NCI-H446 treated with DMSO at 0.1 percent for 48 hours (cell line): ENCODE measurements around the gene SMARCB1.

Experiments
- DNase-seq: peaks from one replicate; lab custom pipeline; 2025; lab: John Stamatoyannopoulos, UW

Gene SMARCB1

DNA sequence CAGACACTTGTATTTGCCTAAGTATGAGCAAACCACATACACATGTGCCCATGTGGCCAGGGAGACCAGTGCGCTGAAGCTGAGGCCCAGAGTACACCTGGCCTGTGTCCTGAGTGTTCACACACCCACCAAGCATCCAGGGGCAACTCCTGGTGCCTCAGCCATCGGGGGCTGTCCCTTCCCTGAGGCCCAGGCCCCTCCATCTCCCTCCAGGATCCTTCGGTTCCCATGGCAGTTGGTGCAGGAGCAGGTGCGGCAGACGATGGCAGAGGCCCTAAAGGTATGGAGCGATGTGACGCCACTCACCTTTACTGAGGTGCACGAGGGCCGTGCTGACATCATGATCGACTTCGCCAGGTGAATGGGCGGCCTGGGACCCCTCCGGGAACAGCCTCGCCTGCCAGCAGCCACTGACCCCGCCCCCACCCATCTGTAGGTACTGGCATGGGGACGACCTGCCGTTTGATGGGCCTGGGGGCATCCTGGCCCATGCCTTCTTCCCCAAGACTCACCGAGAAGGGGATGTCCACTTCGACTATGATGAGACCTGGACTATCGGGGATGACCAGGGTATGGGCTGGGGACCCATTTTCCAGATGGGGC lies 6.5 kb upstream of the SMARCB1 start:
- no peak for DNase-seq

DNA sequence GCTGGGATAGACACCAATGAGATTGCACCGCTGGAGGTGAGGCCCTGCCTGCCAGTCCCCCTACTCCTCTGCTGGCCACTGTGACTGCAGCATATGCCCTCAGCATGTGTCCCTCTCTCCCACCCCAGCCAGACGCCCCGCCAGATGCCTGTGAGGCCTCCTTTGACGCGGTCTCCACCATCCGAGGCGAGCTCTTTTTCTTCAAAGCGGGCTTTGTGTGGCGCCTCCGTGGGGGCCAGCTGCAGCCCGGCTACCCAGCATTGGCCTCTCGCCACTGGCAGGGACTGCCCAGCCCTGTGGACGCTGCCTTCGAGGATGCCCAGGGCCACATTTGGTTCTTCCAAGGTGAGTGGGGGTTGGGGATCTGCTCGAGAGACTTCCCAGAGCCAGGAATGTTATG lies 5.7 kb upstream of the SMARCB1 start:
- DNase-seq: no peak

DNA sequence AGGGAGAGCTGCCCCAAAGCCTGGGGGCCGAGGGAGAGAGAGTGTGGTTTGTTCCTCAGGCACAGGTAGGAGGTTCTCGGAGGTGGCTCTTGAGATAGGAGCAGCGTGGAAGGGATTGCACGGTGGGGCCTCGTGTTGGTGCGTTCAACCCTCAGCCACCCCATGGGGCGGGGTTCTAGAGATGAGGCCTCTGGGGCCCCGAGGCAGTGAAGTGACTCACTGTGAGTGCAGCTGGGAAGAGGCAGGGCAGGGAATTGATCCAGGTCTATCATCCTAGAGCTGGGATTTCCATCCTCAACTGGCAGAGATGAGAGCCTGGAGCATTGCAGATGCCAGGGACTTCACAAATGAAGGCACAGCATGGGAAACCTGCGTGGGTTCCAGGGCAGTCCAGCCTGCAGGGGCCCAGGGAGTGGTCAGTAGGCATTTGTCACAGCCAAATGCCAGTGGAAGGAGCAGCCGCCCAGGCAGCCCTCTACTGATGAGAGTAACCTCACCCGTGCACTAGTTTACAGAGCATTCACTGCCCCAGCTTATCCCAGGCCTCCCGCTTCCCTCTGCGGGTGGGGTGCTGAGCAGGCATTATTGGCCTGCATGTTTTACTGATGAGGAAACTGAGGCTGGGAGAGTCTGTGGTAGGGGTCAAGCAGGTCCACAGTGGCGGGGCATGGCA lies 5.1 kb upstream of the SMARCB1 start:
- no peak for DNase-seq

DNA sequence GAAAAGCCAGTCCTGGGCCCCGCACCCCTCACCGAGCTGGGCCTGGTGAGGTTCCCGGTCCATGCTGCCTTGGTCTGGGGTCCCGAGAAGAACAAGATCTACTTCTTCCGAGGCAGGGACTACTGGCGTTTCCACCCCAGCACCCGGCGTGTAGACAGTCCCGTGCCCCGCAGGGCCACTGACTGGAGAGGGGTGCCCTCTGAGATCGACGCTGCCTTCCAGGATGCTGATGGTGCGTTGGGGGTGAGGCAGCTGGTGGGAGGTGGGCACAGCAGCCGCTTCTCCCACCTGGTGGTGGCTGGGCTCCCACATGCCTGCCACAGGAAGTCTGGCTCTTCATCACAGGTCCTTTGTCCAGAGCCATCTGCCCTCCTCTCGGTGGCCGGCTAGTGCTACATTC lies 4.5 kb upstream of the SMARCB1 start:
- no peak for DNase-seq

DNA sequence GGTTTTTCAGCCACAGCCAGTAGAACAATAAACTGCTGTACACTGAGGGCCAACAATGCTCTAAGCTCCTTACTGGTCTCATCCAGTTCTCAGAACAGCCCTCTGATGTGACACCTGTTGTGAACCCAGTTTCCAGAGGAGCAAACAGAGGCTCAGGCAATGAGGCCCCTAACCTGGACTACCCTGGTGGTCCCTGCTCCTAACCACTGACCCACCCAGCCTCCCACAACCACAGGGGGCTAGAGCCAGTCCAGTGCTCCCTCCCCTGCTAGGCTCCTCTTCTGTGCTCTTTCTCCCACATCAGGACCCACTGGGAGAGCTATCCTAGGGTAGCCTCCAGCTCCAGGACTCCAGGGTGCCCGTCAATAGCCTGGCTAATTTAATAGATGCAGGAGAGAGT lies 4.1 kb upstream of the SMARCB1 start:
- DNase-seq: no peak

DNA sequence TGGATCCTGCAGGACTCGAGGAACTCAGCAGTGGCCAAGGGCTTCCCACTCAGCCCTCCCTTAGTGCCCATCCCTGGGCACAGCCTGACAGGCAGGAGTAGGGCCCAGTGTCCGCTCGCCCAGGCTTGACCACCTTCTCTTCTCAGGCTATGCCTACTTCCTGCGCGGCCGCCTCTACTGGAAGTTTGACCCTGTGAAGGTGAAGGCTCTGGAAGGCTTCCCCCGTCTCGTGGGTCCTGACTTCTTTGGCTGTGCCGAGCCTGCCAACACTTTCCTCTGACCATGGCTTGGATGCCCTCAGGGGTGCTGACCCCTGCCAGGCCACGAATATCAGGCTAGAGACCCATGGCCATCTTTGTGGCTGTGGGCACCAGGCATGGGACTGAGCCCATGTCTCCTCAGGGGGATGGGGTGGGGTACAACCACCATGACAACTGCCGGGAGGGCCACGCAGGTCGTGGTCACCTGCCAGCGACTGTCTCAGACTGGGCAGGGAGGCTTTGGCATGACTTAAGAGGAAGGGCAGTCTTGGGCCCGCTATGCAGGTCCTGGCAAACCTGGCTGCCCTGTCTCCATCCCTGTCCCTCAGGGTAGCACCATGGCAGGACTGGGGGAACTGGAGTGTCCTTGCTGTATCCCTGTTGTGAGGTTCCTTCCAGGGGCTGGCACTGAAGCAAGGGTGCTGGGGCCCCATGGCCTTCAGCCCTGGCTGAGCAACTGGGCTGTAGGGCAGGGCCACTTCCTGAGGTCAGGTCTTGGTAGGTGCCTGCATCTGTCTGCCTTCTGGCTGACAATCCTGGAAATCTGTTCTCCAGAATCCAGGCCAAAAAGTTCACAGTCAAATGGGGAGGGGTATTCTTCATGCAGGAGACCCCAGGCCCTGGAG lies 3.3 kb upstream of the SMARCB1 start:
- DNase-seq: no peak

DNA sequence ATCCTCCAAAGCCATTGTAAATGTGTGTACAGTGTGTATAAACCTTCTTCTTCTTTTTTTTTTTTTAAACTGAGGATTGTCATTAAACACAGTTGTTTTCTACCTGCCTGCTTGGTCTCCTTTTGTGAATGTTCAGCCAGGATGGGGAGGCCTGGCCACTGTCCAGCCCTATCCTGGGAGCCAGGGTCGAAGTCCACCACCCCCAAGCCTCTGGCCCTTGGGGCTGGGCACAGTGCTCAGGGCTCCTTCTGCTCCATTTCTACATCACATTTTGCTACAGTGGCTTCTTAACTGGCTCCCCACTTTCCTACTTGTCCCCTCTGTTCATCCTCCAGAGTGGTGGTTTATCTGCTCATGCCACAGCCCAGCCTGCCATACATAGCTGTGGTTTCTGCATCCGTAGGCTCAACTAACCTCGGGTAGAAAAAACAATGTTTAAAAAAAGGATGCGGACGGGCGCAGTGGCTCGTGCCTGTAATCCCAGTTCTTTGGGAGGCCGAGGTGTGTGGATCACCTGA lies 2.5 kb upstream of the SMARCB1 start:
- DNase-seq: no peak

DNA sequence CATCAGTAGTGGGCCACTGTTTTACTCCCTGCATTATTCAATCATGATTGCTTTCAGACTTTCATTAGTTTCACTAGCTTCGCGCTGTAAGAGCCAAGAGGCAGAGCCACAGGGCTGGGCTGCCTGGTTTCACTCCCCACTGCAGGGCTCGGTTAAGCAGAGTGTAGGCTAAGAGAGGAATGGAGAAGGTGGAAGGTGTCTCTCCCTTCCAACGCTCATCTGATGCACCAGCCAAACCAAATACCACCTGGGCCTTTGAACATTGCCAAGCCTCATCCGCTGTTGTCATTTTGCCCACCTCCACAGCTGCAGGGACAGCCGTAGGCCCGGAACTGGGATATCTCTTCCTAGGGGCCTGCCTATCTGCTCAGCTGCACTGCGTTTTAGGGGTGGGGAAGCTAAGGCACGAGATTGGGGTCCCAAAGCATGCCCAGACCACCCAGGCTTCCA lies 480 bp upstream of the SMARCB1 start:
- DNase-seq: no peak

DNA sequence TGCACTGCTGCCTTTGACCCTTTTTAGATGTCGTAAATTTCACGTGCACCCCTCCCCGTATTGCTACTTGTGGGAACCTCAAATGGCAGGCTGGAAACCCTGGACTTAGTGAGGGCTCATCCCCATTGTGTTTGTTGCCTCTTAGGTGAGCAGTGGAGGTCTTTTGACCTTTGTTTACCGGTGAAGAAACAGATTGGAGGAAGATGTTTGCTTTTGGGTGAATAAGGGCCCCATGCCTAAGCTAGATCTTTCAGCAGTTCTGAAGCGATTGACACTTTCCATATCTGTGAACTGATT lies 782 bp downstream of the SMARCB1 start:
- no peak for DNase-seq

DNA sequence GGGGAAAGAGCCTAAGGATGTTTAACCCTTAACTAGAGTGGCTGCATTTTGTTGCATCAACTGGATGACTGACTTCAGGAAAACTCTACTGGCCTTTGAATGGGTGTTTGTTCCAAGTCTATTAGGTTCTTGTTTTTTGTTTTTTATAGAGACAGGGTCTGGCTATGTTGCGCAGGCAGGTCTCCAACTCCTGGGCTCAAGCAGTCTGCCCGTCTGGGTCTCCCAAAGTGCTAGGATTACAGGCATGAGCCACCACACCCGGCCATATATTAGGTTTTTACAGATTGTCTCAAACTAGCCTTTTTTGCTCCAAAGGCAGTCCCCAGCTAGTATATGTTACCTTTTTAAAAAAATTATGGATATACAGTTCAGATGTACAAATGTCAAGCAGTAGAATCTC lies 1.1 kb downstream of the SMARCB1 start:
- no peak for DNase-seq

DNA sequence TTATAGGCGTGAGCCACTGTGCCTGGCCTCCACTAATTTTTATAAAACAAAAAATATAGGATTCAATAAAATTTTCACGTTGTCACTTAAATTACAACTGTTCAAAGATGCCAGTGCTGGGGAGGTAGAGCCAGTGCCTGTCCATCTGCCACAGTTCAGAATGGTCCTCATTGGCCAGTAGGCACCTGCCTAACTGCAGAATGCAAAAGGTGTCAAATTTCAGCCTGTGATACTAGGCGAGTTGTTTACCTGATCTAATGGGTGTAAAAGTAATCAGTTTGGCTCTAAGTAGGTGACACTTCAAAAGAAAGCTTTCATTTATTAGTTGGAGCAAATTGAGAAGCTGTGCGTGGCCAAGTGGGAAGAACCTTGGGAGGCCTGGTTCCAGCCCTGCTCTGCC lies 2.4 kb downstream of the SMARCB1 start:
- DNase-seq: no peak

DNA sequence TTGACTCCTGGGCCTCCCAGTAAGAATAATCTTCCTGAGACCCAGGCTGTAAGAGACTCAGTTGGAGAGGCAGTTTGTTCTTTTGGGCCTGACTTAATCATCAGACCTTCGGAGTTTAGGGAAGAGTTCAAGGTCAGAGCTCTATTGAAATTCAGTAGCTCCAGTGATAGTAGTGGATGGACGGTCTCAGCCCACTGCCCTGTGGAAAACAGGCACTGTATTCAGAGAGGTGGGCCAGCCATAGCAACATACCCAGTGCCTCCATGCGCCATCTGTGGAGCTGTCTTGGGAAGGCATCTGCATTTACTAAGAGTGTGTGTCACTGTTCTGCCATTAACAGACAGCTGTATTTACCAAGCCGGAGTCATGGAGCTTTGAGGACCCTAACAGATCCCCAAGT lies 2.9 kb downstream of the SMARCB1 start:
- DNase-seq: no peak

DNA sequence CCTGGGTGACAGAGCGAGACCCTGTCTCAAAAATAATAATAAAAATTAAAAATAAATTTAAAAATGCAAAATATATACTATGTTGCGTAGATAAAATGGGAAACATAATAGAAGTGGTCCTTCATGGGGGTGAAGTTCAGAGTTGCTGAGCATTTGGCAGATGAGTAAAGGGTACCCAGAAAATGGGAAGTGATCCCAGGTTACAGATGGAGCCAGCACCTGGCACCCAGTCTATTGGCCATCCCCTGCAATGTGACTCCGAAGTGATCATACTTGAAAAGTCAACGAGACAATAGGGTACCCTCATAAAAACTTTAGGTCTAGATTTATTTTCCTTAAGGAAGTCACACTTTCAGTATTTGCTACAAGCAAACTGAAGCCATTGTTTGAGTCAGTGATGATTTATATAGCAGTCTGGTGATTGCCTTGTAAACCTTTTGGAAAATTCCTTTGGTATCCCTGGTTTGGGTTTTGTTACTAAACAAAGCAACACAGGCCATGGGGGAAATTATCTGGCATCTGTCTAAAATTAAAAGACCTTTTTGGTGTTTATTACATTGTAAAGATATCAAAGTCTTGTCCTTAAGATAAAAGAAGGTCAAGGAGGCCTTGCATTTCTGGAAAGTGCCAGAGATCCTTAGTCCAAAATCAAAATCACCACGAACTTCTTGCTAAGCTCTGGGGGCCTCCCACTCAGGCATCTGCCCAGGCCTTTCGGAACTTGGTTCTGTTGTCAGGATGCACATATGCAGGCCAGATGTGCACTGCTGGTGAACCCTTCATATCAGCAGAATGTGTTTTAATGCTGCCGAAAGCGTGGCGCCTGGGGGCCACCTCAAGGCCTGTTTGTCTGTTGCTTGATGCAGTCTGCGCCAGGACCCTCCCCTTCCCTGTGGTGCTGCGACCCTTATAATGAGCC lies 4.3 kb downstream of the SMARCB1 start:
- DNase-seq: no peak

DNA sequence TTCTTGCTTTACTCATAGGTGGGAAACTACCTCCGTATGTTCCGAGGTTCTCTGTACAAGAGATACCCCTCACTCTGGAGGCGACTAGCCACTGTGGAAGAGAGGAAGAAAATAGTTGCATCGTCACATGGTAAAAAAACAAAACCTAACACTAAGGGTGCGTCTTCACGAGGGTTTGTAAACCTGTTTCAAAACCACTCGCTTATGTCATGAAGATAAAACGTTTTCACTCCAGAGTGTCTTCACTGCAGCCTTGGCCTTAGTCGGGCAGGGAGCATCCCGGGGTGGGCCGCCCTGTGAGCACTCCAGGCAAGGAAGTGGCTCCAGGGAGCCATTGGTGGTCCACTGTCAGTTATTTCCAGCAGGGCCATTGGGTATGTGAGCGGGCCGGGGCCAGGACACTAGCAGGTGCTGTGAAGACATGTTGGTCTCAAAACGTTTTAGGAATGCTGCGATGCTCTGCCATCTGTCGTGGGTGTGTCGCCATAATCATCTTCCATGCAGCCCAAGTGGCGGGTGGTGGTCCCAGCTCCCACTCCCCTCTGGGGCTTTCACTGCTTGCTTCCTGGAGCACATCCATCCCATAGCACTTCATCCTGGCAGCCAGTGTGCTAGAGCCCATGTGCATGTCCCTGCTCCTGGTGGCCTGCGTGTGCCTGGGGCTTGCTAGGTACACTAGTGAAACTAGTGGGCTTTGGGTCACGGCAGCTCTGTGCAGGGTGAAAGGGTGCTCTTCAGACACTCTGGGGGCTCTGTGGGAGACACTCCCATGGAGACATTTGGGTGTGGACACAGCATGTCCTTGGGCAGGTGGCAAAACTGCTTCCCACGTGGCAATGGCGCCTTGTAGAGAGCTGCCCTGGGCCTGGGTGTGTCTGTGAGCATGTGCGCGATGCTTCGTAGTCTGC lies 5.2 kb downstream of the SMARCB1 start:
- DNase-seq: no peak

DNA sequence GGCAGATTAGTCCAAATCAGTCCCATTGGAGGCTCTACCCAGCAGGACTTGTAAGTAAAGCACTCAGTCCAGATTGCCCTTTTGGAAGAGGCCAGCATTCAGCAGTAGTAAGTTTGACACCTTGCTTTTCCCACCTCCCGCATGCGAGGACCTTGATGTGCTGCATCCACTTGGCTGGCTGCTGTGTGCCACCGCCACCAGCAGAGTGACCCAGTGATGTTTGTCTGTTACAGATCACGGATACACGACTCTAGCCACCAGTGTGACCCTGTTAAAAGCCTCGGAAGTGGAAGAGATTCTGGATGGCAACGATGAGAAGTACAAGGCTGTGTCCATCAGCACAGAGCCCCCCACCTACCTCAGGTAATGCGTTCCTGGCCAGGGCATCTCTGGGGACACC lies 6.6 kb downstream of the SMARCB1 start:
- no peak for DNase-seq

DNA sequence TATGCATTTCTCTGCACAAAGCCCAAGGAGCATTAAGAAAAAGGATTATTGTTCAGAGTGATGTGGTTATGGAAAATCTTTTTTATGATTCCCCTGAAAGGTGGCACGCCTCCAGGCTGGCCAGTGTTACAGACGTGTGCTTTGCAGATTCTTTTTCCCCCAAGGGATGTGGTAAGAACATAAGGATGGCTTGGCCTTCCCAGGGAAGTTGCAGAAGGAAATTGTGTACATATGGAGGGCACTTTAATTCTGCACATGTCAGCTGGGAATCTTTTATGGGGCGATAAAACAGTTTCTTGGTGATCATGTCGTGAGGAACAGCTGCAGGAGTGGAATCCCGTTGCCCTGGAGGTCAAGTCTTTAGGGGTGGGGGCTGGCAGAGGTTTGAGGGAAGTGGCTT lies 9.7 kb downstream of the SMARCB1 start:
- no peak for DNase-seq

DNA sequence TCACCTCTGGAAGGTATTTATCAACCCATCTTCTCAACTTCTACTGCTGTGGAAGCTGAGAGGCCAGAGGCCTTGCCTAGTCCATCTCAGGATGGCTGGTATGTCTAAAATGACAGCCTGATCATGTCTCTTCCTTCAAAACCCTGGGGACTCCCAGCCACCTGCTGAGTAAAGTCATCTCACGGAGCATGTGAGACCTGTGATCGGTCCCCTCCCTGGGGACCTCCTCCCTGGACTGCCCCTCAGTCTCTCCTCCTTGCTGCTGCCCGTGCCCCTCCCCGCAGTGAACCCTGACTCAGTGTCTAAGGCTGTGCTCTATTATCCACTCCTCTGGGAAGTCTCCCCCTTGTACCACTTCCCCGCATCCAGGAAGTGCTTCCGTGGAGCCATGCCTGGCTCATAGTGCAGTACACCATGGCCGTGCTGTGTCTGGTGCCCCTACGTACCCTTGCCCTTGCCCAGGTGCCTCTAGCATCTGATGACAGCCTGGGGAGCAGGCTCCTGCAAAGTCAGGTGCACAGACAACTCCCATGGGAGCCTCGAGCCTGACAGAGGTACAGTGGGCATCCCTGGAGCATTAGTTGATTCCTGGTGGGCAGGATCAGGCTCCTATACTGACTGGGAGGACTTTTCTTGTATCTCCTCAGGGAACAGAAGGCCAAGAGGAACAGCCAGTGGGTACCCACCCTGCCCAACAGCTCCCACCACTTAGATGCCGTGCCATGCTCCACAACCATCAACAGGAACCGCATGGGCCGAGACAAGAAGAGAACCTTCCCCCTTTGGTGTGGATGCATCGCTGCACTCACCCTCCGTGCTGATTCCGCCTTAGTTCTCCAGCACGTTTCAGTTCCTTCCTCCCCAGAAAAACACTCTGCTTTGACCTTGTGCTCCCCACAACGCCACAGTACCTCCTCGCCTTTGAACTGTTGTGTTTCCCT lies 13.8 kb downstream of the SMARCB1 start:
- no peak for DNase-seq

DNA sequence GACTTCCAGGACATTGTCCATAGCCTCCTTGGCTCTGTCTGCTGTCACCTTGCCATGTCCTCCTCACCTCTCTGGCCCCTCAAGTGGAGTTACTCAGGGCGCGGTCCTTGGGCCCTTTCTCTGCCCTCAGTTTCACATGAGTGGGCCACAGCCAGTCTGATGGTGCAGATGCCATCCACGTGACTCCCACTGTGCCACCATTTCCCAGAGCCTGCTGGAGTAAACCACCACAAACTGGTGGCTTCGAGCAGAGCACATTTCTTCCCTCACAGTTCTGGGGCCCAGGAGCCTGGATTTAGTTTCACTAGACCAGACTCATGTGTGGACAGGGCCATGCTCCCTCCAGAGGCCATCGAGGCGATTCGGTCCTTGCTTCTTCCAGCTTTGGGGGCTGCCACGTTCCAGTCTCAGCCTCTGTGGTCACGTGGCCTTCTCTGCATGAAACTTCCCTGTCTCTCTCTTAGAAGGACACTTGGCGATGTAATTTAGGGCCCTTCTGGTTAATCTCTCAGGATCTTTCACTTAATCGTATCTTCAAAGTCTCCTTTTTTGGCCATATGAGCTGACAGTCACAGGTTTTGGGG lies 14.6 kb downstream of the SMARCB1 start:
- DNase-seq: no peak

DNA sequence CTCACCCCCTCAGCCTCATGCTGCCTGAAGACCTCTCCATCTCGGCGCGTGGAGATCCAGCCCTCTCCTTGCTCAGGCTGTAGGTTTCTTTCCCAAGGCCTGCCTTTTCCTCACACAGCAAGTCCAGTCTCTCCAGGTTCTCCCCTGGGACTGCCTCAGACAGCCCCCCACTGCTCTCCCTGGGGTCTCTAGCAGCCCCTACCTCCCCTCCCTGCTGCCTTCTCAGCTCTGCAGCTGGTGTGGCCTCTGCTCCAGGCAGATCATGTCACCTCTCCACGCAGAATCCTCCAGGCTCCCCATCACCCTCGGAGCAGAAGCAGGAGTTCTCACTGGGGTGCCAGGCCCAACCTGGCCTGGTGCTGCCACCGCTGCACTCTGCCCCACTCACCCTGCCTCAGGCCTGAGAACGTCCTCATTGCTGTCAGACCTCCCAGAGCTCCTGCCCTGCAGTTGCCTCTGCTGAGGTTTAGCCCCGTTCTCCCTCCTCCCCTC lies 15.2 kb downstream of the SMARCB1 start:
- DNase-seq: no peak
